ENCODE measurements around the gene THSD7B.

DNA sequence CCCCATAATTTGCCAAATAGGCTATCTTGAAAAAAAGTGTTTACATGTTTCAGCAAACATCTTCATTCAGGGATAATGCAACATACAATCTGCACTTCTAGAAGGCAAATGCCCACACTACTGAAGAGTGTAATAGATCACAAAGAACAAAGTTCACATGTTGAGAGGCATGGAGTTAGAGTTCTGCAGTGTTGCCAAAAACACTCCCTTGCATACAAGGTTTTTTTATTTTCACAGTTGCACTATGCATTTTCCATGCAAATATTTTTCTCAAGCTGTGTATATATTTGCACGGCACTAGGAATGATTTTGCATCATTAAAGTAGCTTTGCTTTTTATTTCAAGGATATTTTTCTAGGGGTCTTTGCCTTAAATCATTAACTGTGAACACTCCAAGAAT, 409.9 kb downstream of the THSD7B start:
- TF ChIP-seq, protein P1, sequence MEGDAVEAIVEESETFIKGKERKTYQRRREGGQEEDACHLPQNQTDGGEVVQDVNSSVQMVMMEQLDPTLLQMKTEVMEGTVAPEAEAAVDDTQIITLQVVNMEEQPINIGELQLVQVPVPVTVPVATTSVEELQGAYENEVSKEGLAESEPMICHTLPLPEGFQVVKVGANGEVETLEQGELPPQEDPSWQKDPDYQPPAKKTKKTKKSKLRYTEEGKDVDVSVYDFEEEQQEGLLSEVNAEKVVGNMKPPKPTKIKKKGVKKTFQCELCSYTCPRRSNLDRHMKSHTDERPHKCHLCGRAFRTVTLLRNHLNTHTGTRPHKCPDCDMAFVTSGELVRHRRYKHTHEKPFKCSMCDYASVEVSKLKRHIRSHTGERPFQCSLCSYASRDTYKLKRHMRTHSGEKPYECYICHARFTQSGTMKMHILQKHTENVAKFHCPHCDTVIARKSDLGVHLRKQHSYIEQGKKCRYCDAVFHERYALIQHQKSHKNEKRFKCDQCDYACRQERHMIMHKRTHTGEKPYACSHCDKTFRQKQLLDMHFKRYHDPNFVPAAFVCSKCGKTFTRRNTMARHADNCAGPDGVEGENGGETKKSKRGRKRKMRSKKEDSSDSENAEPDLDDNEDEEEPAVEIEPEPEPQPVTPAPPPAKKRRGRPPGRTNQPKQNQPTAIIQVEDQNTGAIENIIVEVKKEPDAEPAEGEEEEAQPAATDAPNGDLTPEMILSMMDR (IDR thresholded peaks at IDR 0.05), result no peak
- TF ChIP-seq BHLHE40 (IDR thresholded peaks at IDR 0.05; ENCODE audit: low read depth, low read length) (no peak), POLR2A (IDR thresholded peaks at IDR 0.05; ENCODE audit: low read length) (no peak), KDM1A (IDR thresholded peaks at IDR 0.05; ENCODE audit: low read depth) (no peak), RAD21 (conservative IDR thresholded peaks at IDR 0.05 in 1 of 2, IDR thresholded peaks at IDR 0.05 in 1 of 2) (no peak), CEBPB (IDR thresholded peaks at IDR 0.05) (no peak), ESRRA (IDR thresholded peaks at IDR 0.05; ENCODE audit: borderline replicate concordance, low read length) (no peak)
- TF ChIP-seq, protein P2, sequence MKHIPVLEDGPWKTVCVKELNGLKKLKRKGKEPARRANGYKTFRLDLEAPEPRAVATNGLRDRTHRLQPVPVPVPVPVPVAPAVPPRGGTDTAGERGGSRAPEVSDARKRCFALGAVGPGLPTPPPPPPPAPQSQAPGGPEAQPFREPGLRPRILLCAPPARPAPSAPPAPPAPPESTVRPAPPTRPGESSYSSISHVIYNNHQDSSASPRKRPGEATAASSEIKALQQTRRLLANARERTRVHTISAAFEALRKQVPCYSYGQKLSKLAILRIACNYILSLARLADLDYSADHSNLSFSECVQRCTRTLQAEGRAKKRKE (CRISPR knock-in tag; IDR thresholded peaks at IDR 0.05; ENCODE audit: low read depth), result no peak
